NB4 (cell line): ENCODE measurements around the gene USP20.

Experiments
- CTCF ChIP-seq: IDR thresholded peaks from one replicate; pipeline ENCODE4 v1.5.1; 2012; ENCODE audit warnings: low read depth, low read length
- MYC ChIP-seq: IDR thresholded peaks from 2 replicates; pipeline ENCODE4 v1.6.1; 2011; ENCODE audit warnings: low read depth, low read length

GRCh38 chr9:129853614-129854013, 18.4 kb downstream of the USP20 start:
- no peak for TF ChIP-seq CTCF
- TF ChIP-seq MYC: no peak
